Activated CD4-positive, CD25-positive, alpha-beta regulatory T cell treated with anti-CD3 and anti-CD28 coated beads, Interleukin-2, amount 50 U/mL, for 72 hours (primary cell): ENCODE measurements around the gene OR6C2.
"Not testable (repeated sequence)": the region's sequence is repeated elsewhere in the genome, so short reads cannot be mapped to it uniquely, and the experiment has no call there.

Experiments used
- DNase-seq: peaks from one replicate; pipeline ENCODE4 v3.0.0; 2021

Gene OR6C2

DNA sequence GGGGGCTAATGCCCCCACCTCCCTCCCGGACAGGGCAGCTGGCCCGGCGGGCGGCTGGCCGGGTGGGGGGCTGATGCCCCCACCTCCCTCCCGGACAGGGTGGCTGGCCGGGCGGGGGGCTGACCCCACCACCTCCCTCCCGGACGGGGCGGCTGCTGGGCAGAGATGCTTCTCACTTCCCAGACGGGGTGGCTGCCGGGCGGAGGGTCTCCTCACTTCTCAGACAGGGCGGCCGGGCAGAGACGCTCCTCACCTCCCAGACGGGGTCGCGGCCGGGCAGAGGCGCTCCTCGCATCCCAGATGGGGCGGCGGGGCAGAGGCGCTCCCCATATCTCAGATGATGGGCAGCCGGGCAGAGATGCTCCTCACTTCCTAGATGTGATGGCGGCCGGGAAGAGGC lies 35.3 kb downstream of the OR6C2 start:
- DNase-seq, result not testable (repeated sequence)

DNA sequence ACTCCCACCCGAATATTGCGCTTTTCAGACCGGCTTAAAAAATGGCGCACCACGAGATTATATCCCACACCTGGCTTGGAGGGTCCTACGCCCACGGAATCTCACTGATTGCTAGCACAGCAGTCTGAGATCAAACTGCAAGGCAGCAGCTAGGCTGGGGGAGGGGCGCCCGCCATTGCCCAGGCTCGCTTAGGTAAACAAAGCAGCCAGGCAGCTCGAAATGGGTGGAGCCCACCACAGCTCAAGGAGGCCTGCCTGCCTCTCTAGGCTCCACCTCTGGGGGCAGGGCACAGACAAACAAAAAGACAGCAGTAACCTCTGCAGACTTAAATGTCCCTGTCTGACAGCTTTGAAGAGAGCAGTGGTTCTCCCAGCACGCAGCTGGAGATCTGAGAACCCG lies 40.4 kb downstream of the OR6C2 start:
- not testable (repeated sequence) for DNase-seq

- DNase-seq, result no peak
Measured at GRCh38 chr12:55492078-55492477, 48.2 kb downstream of the OR6C2 start, which contains the start of gene OR6C68. Gene OR6C68 (plus strand): TSS chr12:55492378. CDS start chr12:55492378, 0 bp downstream.

GRCh38 chr12:55495490-55495889 lies 51.6 kb downstream of the OR6C2 start:
- no peak for DNase-seq

DNA sequence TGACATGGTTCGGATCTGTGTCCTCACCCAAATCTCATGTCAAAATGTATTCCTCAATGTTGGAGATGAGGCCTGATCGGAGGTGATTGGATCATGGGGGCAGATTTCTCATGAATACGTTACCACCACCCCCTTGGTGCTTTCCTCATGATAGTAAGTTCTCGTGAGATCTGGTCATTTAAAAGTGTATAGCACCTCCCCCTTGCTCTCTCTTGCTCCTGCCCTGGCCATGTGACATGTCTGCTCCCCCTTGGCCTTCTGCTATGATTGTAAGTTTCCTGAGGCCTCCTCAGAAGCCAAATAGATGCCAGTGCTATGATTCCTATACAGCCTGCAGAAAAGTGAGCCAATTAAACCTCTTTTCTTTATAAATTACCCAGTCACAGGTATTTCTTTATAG lies 55.4 kb downstream of the OR6C2 start:
- no peak for DNase-seq

DNA sequence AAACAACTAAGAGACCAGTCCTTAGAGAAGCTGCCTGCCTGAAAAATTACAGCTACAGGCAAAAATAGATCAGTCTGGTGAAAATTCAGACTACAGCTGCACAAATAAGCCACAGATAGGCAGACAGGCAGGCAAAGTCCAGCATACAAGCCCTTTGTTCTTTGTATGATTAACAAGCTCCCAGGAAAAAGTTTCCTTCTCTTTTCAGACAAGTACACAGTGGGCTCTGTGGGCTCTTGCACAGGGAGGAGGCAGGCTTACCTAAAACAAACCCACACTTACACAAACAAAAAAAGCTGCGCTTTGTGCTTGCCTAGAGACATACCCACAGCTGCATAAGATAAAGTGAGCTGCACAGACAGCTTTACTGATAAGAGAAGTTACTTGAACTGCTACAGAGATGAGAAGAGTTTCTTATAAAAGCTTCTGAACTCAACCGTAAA lies 56.0 kb downstream of the OR6C2 start:
- no peak for DNase-seq

DNA sequence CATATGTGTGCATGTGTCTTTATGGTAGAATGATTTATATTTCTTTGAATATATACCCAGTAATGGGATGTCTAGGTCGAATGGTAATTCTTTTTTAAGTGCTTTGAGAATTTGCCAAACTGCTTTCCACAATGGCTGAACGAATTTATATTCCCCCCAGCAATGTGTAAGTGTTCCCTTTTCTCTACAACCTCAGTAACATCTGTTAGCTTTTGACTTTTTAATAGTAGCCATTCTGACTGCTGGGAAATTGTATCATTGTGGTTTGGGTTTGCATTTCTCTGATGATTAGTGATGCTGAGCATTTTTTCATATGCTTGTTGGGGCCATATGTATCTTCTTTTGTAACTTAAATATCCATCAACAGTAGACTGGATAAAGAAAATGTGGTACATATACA lies 57.7 kb downstream of the OR6C2 start:
- no peak for DNase-seq
